HG03064 (cell line): Measurements from ENCODE around the gene RBM11.
"Not testable (repeated sequence)": the region's sequence is repeated elsewhere in the genome, so short reads cannot be mapped to it uniquely, and the experiment has no call there.

ENCODE experiments used
- ATAC-seq: cut with Tn5 transposase; IDR thresholded peaks from one replicate; pipeline ENCODE4 v1.9.1; 2021; ENCODE audit warnings: low read depth; ENCODE audit not compliant: unreplicated experiment

RBM11 gene

DNA sequence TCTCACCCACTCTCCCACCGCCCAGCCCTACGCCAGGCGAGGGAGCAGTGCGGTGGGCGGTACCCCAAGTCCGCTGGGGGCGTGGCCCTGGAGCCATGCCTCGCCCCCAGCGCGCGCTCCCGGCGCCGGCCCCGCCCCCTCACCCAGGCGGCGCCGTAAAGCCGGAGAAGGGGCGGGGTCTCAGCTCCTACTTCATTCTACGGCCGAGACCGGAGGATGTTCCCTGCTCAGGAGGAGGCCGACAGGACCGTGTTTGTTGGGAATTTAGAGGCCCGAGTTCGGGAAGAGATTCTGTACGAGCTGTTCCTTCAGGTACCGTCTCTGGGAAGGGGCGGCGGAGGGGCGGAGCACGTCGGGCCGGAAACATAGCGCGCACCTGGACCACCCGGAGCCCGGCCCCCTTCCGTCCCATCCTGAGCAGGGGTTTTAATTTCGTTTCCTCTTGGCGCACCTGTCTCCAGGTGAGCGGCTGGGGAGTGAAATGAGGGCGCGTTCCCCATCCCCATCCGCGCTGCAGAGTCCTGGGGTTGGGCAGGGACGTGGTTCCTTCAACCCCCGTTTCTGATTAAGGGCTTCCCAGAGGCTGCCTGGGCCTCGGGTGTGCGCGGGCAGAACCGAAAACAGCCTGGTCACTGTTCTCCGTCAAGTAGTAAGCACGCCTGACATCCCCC is at the start of gene RBM11:
Gene RBM11 (plus strand): TSS at position 187 of the 671 bp plus-strand sequence. CDS start 30 bp downstream, at position 217.
- peak; percentile 68 for ATAC-seq

GRCh38 chr21:14166463-14167223 is 49.3 kb upstream of the RBM11 start:
- ATAC-seq, result not testable (repeated sequence)

- ATAC-seq, result no peak
Measured at GRCh38 chr21:14206222-14206621, 9.7 kb upstream of the RBM11 start.

DNA sequence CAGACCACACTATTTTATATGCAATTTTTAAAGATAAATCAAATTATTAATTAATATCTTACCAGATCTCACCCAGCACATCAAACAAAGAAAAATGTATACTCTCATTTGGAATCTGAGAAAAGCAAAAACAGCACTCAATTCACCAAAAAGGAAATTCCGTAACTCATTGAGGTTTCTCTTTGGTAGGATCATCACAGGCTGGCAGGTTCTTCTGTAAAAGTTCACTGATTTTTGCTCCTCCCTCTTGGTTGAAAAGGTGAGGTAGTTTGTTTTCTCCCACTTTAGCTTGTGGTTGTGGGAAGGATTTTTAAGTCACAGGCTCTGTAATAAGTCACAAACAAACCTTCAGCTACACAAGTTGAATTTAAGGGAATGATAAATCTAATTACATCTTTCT is 5.2 kb upstream of the RBM11 start, which contains the start of gene LIPI:
Gene LIPI (minus strand): TSS at position 218 of the 400 bp plus-strand sequence. CDS start 110 bp downstream, at position 108.
- ATAC-seq, result no peak

- no peak for ATAC-seq
Measured at GRCh38 chr21:14213164-14213563, 2.8 kb upstream of the RBM11 start.

DNA sequence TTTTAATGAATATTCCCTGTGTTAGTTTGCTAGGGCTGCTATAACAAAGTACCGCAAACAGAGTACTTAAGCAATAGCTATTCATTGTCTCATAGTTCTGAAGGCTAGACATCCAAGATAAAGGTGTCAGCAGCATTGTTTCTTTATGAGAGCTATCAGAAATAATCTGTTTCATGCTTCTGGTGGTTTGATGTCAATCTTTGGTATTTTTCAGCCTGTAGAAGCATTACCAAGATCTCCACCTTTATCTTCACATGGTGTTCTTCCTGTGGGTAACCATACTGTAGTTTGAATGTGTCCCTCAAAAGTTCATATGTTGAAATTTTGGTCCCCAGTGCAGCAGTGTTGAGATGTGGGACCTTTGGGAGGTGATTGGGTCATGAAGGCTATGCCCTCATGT is 7.4 kb downstream of the RBM11 start:
- ATAC-seq, result no peak

DNA sequence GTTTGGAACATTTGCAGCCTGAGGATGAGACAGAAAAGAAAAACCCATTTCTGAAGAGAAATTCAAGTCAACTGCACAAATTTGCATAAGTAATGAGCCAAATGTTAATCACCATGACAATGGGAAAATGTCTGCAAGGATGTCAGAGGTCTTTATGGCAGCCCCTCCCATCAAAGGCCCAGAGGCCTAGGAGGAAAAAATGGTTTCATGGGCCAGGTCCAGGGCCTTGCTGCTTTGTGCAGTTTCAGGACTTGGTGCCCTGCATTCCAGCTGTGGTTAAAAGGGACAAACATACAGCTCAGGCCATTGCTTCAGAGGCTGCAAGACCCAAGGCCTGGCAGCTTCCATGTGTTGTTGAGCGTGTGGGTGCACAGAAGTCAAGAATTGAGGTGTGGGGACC is 13.4 kb downstream of the RBM11 start:
- ATAC-seq, result no peak

- no peak for ATAC-seq
Measured at GRCh38 chr21:14235101-14235500, 19.1 kb downstream of the RBM11 start.

DNA sequence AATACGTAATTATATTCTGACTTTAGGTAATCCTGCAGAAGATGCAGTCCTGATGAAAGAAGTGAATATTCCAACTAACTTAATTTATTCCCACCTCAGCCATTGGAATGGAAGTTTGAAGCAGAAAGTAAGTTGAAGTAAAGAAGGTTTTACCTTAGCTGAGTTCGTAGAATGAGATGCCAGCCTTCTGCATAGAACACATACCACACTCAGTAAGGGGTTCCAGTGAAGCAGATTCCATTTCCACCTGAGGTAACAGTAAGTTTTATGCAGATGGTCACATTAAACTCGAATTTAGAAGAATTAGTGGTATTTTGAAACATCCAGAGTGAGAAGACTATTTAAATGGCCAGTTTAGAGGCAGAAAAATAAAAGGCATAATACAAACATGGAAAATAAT is 20.2 kb downstream of the RBM11 start:
- no peak for ATAC-seq

DNA sequence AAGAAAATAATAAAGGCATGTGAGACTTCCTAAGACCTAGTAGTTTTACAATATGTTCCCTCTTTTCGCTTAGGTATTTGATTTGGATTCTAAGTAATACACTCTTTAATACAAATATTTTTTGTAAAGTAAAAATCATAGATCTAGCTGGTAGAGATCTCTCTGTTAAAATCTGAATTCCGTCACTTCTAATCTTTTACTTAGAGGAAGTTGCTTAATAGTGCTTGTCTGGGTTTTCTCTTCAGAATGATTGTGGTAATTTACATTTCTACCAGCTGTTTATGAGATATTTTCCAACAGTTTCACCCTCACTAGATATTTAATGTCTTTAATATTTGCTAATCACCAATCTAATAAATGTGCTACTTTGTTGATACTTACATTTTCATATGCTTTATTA is 23.3 kb downstream of the RBM11 start:
- ATAC-seq, result no peak

DNA sequence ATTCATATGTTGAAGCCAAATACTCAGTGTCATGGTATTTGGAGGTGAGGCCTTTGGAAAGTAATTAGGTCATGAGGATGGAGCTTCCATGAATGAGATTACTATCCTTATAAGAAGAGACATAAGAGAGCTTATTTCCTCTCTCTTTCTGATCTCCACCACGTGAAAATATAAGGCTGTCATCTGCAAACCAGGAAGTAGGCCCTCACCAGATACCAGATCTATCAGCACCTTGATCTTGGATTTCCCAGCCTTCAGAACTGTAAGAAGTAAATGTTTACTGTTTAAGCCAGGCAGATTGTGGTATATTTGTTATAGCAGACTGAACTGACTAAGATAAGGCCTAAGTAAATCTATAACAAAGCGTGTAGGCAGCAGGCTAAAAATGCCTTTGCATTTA is 25.3 kb downstream of the RBM11 start:
- ATAC-seq, result no peak

GRCh38 chr21:14243461-14243860 is 27.5 kb downstream of the RBM11 start:
- no peak for ATAC-seq

GRCh38 chr21:14243874-14244273 is 27.9 kb downstream of the RBM11 start:
- ATAC-seq, result no peak

DNA sequence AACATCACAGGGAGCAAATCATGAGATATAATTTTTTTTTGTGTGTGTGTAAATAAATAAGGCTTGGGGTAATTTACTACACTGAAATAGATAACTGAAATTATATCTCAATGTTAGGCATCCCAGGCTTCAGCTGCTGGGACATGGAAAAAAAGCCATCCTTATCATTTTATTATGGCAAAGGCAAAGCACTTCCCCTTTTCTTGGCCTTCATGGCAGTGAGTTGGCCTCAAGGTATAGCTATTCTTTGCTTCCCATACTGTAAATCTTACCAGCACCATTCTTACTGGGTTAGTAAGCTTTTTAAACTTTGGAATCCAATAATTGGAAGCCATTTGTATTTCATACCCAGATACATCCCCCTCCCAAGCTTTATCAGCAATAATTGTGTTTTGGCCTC is 29.0 kb downstream of the RBM11 start:
- no peak for ATAC-seq

GRCh38 chr21:14245711-14246110 is 29.8 kb downstream of the RBM11 start:
- no peak for ATAC-seq

DNA sequence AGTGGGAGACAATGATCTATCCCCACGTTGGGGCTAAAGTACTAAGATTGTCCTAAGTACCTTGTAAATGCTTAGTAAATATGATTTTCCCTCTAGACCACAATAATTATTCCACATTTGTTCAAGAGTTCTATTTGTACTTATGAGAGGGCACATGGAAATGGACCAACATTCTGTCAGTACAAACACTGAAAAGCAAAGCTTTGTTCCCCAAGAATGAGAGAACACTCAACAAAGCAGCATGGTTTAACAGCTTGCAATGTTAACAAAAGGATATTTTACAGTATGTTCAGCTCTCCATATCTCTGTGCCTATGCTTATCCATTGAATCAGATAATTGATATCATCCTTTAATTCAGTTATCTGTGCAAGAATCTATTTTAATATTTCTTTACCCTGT is 35.4 kb downstream of the RBM11 start:
- no peak for ATAC-seq

DNA sequence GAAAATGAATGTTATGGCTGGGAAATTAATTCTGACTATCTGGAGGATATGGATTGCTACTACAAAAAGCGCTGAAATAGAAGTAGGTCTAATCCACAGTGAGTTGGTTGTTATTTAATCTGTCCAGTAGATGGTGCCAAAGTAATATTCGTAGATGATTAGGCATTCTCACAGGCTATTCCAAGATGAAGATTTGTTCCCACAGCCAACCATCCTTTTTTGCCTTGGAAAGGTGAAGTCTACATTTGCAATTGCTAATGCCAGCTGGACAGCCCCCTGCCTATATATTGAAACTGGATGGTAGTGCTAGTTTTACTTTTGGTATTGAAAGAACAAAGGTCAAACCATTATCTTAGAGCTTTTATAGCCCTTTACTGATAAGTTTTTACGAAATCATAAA is 43.8 kb downstream of the RBM11 start:
- ATAC-seq, result no peak

DNA sequence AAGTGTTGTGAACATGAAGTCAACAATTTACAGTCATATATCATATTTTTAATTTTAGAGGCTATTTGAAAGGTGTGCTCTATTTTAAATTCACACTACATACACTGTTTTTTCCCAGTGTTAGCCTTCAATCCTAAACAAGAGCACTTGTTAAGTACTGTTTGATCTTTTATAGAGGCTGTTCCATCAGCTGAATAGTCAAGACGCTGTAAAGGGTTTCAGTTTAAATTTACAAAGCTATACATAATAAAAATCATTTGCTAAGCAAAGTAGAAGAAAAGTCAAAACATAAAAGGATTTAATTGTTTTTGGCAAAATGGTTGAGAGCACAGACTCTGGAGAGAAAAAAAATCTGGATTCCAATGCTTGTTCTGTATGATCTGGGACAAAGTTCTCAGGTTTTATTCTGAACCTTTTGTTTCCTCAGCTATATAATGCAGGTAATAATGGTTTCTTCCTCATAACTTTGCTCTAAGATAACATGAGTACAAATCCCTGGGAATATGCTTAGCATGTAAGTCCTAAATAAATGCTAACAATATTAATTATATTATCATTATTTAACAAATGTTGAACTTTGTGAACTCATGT is 44.3 kb downstream of the RBM11 start:
- no peak for ATAC-seq

GRCh38 chr21:14262039-14262438 is 46.1 kb downstream of the RBM11 start:
- ATAC-seq, result no peak

- no peak for ATAC-seq
Measured at GRCh38 chr21:14263879-14264278, 47.9 kb downstream of the RBM11 start.

DNA sequence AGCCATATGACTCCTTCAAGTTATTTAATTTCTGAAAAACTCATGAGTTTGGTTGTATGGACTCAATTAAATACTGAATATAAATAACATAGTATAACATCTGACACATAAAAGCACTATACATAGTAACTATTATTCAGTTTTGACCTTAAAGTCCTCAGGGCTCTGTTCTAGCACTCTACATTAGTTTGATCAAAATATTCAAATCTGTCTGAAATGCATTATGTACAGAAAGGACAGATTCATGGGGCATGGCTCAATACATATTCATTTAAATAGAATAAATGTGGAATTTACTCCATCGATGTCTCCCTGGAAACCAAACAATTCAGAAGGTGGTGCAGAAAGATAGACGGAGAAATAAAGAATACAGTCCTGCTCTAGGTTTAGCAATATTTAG is 49.1 kb downstream of the RBM11 start:
- ATAC-seq, result no peak

GRCh38 chr21:14267076-14267475 is 51.1 kb downstream of the RBM11 start:
- no peak for ATAC-seq
